Measurements from ENCODE around the gene PROCR. TPM values are rescaled to one million over a fixed set of nuclear protein-coding genes. Genes with fewer than 3 reads are reported as not detected.

The PROCR gene
- total and polyA plus RNA-seq, 9 of the 15 experiments (the other 6 are each of a cell fraction or from before 2014, with no cell fraction given): 1.6 to 7.1 (median 4.0) TPM

- TF ChIP-seq TEAD2 (tag; IDR thresholded peaks at IDR 0.05) (no peak), ZNF143 (CRISPR knock-in tag; IDR thresholded peaks at IDR 0.05) (no peak), NUFIP1 (IDR thresholded peaks at IDR 0.05; ENCODE audit: partially characterized antibody) (no peak), GTF2F1 (IDR thresholded peaks at IDR 0.05; ENCODE audit: low read depth, low read length) (no peak), SAFB (IDR thresholded peaks at IDR 0.05; ENCODE audit: borderline replicate concordance, low read depth, low read length) (no peak), FOXA1 (IDR thresholded peaks at IDR 0.05; ENCODE audit: borderline replicate concordance) (no peak), ARHGAP35 (IDR thresholded peaks at IDR 0.05; ENCODE audit: partially characterized antibody) (no peak), MECOM (CRISPR knock-in tag; IDR thresholded peaks at IDR 0.05) (no peak), SMAD2 (IDR thresholded peaks at IDR 0.05; ENCODE audit: low read depth, low read length) (no peak), PYGO2 (tag; IDR thresholded peaks at IDR 0.05) (no peak), AFF4 (CRISPR knock-in tag; IDR thresholded peaks at IDR 0.05) (no peak), ZNF766 (CRISPR knock-in tag; conservative IDR thresholded peaks at IDR 0.05) (no peak), ETS2 (tag; IDR thresholded peaks at IDR 0.05; ENCODE audit: borderline replicate concordance, poor library complexity, severe bottlenecking) (no peak), MCM3 (IDR thresholded peaks at IDR 0.05) (no peak), ZNF696 (CRISPR knock-in tag; conservative IDR thresholded peaks at IDR 0.05) (no peak), CREM (IDR thresholded peaks at IDR 0.05; ENCODE audit: low read depth) (no peak), HDAC3 (IDR thresholded peaks at IDR 0.05; ENCODE audit: borderline replicate concordance, partially characterized antibody) (no peak), HEY1 (CRISPR knock-in tag; IDR thresholded peaks at IDR 0.05; ENCODE audit: borderline replicate concordance) (no peak)
These were observed 36.2 kb downstream of the PROCR start (continued) for GRCh38 chr20:35207950-35208611.
